ENCODE results near the gene AP1M2.

DNA sequence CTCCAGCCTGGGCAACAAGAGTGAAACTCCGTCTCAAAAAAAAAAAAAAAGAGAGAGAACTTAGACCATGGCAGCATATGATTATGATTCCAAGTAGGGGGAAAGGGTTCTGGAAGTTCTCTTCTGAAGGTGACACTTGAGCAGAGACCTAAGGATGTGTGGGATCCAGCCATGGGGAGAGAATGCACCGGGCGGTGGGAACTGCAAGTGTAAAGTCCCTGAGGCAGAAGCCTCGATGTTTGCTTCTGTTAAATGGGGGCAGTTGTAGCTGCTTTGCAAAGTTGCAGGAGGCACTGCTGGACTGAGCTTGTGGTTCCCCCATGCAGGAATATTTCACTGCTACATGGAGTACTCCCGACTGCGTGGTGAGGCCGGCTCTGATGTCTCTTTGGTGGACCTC, 47.3 kb upstream of the AP1M2 start:
- TF ChIP-seq EZH2 (IDR thresholded peaks at IDR 0.05; ENCODE audit: insufficient read depth, low read length) = no peak
- TF ChIP-seq, protein P1, sequence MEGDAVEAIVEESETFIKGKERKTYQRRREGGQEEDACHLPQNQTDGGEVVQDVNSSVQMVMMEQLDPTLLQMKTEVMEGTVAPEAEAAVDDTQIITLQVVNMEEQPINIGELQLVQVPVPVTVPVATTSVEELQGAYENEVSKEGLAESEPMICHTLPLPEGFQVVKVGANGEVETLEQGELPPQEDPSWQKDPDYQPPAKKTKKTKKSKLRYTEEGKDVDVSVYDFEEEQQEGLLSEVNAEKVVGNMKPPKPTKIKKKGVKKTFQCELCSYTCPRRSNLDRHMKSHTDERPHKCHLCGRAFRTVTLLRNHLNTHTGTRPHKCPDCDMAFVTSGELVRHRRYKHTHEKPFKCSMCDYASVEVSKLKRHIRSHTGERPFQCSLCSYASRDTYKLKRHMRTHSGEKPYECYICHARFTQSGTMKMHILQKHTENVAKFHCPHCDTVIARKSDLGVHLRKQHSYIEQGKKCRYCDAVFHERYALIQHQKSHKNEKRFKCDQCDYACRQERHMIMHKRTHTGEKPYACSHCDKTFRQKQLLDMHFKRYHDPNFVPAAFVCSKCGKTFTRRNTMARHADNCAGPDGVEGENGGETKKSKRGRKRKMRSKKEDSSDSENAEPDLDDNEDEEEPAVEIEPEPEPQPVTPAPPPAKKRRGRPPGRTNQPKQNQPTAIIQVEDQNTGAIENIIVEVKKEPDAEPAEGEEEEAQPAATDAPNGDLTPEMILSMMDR (IDR thresholded peaks at IDR 0.05; ENCODE audit: insufficient read depth, low read depth, low read length) = no peak
